IMR-90 (cell line): ENCODE data around the gene SLC31A1.

Experiments used
- BHLHE40 ChIP-seq: fragments of 150-350 bp; IDR thresholded peaks from 2 replicates; pipeline ENCODE4 v1.6.1; 2016; ENCODE audit warnings: mild to moderate bottlenecking, low read depth, low read length
- CEBPB ChIP-seq: IDR thresholded peaks from 2 replicates; pipeline ENCODE4 v1.6.1; 2012; ENCODE audit warnings: low read depth, low read length, improper control_type of control experiment
- CHD1 ChIP-seq: IDR thresholded peaks from 2 replicates; pipeline ENCODE4 v1.6.1; 2012; ENCODE audit warnings: low read depth, low read length, improper control_type of control experiment
- CTCF ChIP-seq: conservative IDR thresholded peaks from 2 replicates; pipeline ENCODE4 v1.5.1; 2012; ENCODE audit warnings: mild to moderate bottlenecking, low read depth, low read length, improper control_type of control experiment
- FOS ChIP-seq: fragments of 150-350 bp; IDR thresholded peaks from 2 replicates; pipeline ENCODE4 v1.6.1; 2016; ENCODE audit warnings: low read depth, low read length
- MAFK ChIP-seq: IDR thresholded peaks from 2 replicates; pipeline ENCODE4 v1.6.1; 2012; ENCODE audit warnings: low read depth, low read length, improper control_type of control experiment
- MAZ ChIP-seq: IDR thresholded peaks from 2 replicates; pipeline ENCODE4 v1.6.1; 2012; ENCODE audit warnings: low read depth, mild to moderate bottlenecking, low read length, improper control_type of control experiment, moderate library complexity, borderline replicate concordance
- MXI1 ChIP-seq: IDR thresholded peaks from 2 replicates; pipeline ENCODE4 v1.6.1; 2012; ENCODE audit warnings: low read depth, mild to moderate bottlenecking, low read length, moderate library complexity, borderline replicate concordance
- POLR2A ChIP-seq: IDR thresholded peaks from 2 replicates; pipeline ENCODE4 v1.6.1; 2012; ENCODE audit warnings: mild to moderate bottlenecking, low read depth, low read length
- RAD21 ChIP-seq: IDR thresholded peaks from 2 replicates; pipeline ENCODE4 v1.6.1; 2012; ENCODE audit warnings: low read length, improper control_type of control experiment
- RFX5 ChIP-seq: IDR thresholded peaks from 2 replicates; pipeline ENCODE4 v1.8.0; 2012; ENCODE audit warnings: low read depth, mild to moderate bottlenecking, low read length, moderate library complexity
- USF2 ChIP-seq: fragments of 150-350 bp; IDR thresholded peaks from 2 replicates; pipeline ENCODE4 v1.6.1; 2017; ENCODE audit warnings: mild to moderate bottlenecking, antibody characterized with exemption, low read length, low read depth

GRCh38 chr9:113220467-113221002 lies 809 bp upstream of the SLC31A1 start:
- TF ChIP-seq RFX5 (no peak), CTCF (no peak), POLR2A (no peak), BHLHE40 (no peak), MXI1 (no peak), CEBPB (no peak), MAFK (no peak), USF2 (no peak), RAD21 (no peak), MAZ (no peak), FOS (no peak), CHD1 (no peak)
